HepG2 (cell line): Measurements from ENCODE around the gene MRPL2. TPM values are rescaled to one million over a fixed set of nuclear protein-coding genes. Genes with fewer than 3 reads are reported as not detected.

Experiments
- GATAD1 ChIP-seq: IDR thresholded peaks from 2 replicates; pipeline ENCODE4 v1.6.1; 2016; ENCODE audit warnings: missing genetic modification reagents, missing compliant biosample characterization
- GTF2F1 ChIP-seq: fragments of 150-350 bp; IDR thresholded peaks from 2 replicates; pipeline ENCODE4 v1.6.1; 2014; ENCODE audit warnings: low read length
- JUN ChIP-seq: sonication (generic); formaldehyde crosslinking; IDR thresholded peaks from 2 replicates; pipeline ENCODE4 v1.4.0; 2020; ENCODE audit warnings: mild to moderate bottlenecking, missing genetic modification reagents
- MYC ChIP-seq: sonication (generic); formaldehyde crosslinking; IDR thresholded peaks from 2 replicates; pipeline ENCODE4 v1.9.0; 2021; ENCODE audit warnings: missing genetic modification reagents, borderline replicate concordance
- SMARCE1 ChIP-seq: fragments of 450-650 bp; IDR thresholded peaks from 2 replicates; pipeline ENCODE4 v1.6.1; 2017; ENCODE audit warnings: borderline replicate concordance
- SOX13 ChIP-seq, 3 experiments: fragments of 450-650 bp in 1 of 3; sonication (generic) in 1 of 3; formaldehyde crosslinking in 1 of 3; IDR thresholded peaks in 2 of 3; conservative IDR thresholded peaks in 1 of 3; 2 replicates each; pipeline versions ENCODE4 v1.5.0 to v1.6.1; 2016 to 2020; ENCODE audit warnings: antibody characterized with exemption in 1 of 3, mild to moderate bottlenecking in 1 of 3, missing compliant biosample characterization in 1 of 3, missing genetic modification reagents in 1 of 3, moderate library complexity in 1 of 3
- SRY ChIP-seq: sonication (generic); formaldehyde crosslinking; IDR thresholded peaks from 2 replicates; pipeline ENCODE4 v1.8.0; 2022; ENCODE audit warnings: mild to moderate bottlenecking, missing genetic modification reagents
- XBP1 ChIP-seq: sonication (generic); formaldehyde crosslinking; IDR thresholded peaks from 2 replicates; pipeline ENCODE4 v1.5.0; 2020; ENCODE audit warnings: missing genetic modification reagents
- XRCC5 ChIP-seq: fragments of 200-400 bp; formaldehyde crosslinking; optimal IDR thresholded peaks from 2 replicates; pipeline ENCODE3; 2017; ENCODE audit warnings: mild to moderate bottlenecking, low read length
- YY1 ChIP-seq: IDR thresholded peaks from 2 replicates; pipeline ENCODE4 v1.6.1; 2011; ENCODE audit warnings: low read length, low read depth, moderate library complexity, mild to moderate bottlenecking; ENCODE audit not compliant: insufficient read depth, insufficient replicate concordance
- ZNF124 ChIP-seq: sonication (generic); formaldehyde crosslinking; IDR thresholded peaks from 2 replicates; pipeline ENCODE4 v1.4.0; 2020; ENCODE audit warnings: missing genetic modification reagents
- ZNF160 ChIP-seq: sonication (generic); formaldehyde crosslinking; IDR thresholded peaks from 2 replicates; pipeline ENCODE4 v1.8.0; 2022; ENCODE audit warnings: mild to moderate bottlenecking, inconsistent platforms, missing genetic modification reagents
- ZNF263 ChIP-seq: sonication (generic); formaldehyde crosslinking; IDR thresholded peaks from 2 replicates; pipeline ENCODE4 v1.4.0; 2020; ENCODE audit warnings: missing genetic modification reagents
- ZNF275 ChIP-seq: sonication (generic); formaldehyde crosslinking; IDR thresholded peaks from 2 replicates; pipeline ENCODE4 v1.8.0; 2022; ENCODE audit warnings: missing genetic modification reagents, mild to moderate bottlenecking, inconsistent platforms, borderline replicate concordance
- ZNF33B ChIP-seq: sonication (generic); formaldehyde crosslinking; IDR thresholded peaks from 2 replicates; pipeline ENCODE4 v1.5.1; 2020; ENCODE audit warnings: mild to moderate bottlenecking, missing genetic modification reagents
- ZNF441 ChIP-seq: sonication (generic); formaldehyde crosslinking; IDR thresholded peaks from 2 replicates; pipeline ENCODE4 v1.7.0; 2021; ENCODE audit warnings: missing genetic modification reagents, borderline replicate concordance
- ZNF615 ChIP-seq: sonication (generic); formaldehyde crosslinking; IDR thresholded peaks from 2 replicates; pipeline ENCODE4 v1.5.0; 2020; ENCODE audit warnings: mild to moderate bottlenecking, missing genetic modification reagents, borderline replicate concordance
- ZNF644 ChIP-seq: IDR thresholded peaks from 2 replicates; pipeline ENCODE4 v1.6.1; 2016; ENCODE audit warnings: low read depth
- ZNF713 ChIP-seq: sonication (generic); formaldehyde crosslinking; IDR thresholded peaks from 2 replicates; pipeline ENCODE4 v1.4.0; 2020; ENCODE audit warnings: mild to moderate bottlenecking, missing genetic modification reagents
- polyA plus RNA-seq, 8 experiments: library from polyadenylated mRNA; depleted of rRNA in 3 of 8; stranded (reverse) in 7 of 8; unstranded in 1 of 8; fragments of >200 nt; fragmentation: Illumina TruSeq in 4 of 8; extraction: Trizol in 4 of 8; gene quantifications; 2 replicates each; pipeline versions ENCODE4 v1.2.1 to v1.2.3, GENCODE V29; 2011 to 2016; ENCODE audit warnings: low read depth in 4 of 8, missing spikeins in 1 of 8, mixed read lengths in 1 of 8; ENCODE audit not compliant: insufficient read depth in 1 of 8
- total RNA-seq, 5 experiments: library from RNA; depleted of rRNA; stranded (reverse); fragments of >200 nt; fragmentation: Illumina TruSeq; extraction: Trizol; gene quantifications; 2 replicates each; pipeline ENCODE4 v1.2.3, GENCODE V29; 2016; ENCODE audit warnings: low read depth in 1 of 5
- TF ChIP-seq, protein P1 (sequence below): sonication (generic); formaldehyde crosslinking; IDR thresholded peaks from one replicate; pipeline ENCODE4 v1.5.1; 2020; ENCODE audit warnings: mild to moderate bottlenecking, missing genetic modification reagents; ENCODE audit errors: not compliant biosample characterization
- TF ChIP-seq, protein P2 (sequence below): IDR thresholded peaks from 2 replicates; pipeline ENCODE4 v1.6.1; 2016; ENCODE audit warnings: low read depth, borderline replicate concordance

Gene MRPL2
- total and polyA plus RNA-seq, 2 of the 13 experiments (the other 11 are each of a cell fraction or from before 2014, with no cell fraction given) = 56.8 to 65.6 TPM

- no peak for TF ChIP-seq SMARCE1
- TF ChIP-seq SOX13 (IDR thresholded peaks at IDR 0.05) = no peak
- TF ChIP-seq SOX13 (CRISPR knock-in tag; conservative IDR thresholded peaks at IDR 0.05 in 1 of 2, IDR thresholded peaks at IDR 0.05 in 1 of 2) = no peak
- TF ChIP-seq ZNF160 = no peak
- TF ChIP-seq GATAD1 (CRISPR knock-in tag) = no peak
- no peak for TF ChIP-seq ZNF644 (CRISPR knock-in tag)
- TF ChIP-seq ZNF615 (CRISPR knock-in tag) = no peak
- TF ChIP-seq ZNF33B (CRISPR knock-in tag) = no peak
- TF ChIP-seq XBP1 (CRISPR knock-in tag) = no peak
- TF ChIP-seq ZNF275 = no peak
- no peak for TF ChIP-seq GTF2F1
- TF ChIP-seq MYC (CRISPR knock-in tag) = no peak; the same call in 1 of the 2 replicates
- TF ChIP-seq ZNF441 (CRISPR knock-in tag) = no peak; the same call in 1 of the 2 replicates
- TF ChIP-seq, protein P1, sequence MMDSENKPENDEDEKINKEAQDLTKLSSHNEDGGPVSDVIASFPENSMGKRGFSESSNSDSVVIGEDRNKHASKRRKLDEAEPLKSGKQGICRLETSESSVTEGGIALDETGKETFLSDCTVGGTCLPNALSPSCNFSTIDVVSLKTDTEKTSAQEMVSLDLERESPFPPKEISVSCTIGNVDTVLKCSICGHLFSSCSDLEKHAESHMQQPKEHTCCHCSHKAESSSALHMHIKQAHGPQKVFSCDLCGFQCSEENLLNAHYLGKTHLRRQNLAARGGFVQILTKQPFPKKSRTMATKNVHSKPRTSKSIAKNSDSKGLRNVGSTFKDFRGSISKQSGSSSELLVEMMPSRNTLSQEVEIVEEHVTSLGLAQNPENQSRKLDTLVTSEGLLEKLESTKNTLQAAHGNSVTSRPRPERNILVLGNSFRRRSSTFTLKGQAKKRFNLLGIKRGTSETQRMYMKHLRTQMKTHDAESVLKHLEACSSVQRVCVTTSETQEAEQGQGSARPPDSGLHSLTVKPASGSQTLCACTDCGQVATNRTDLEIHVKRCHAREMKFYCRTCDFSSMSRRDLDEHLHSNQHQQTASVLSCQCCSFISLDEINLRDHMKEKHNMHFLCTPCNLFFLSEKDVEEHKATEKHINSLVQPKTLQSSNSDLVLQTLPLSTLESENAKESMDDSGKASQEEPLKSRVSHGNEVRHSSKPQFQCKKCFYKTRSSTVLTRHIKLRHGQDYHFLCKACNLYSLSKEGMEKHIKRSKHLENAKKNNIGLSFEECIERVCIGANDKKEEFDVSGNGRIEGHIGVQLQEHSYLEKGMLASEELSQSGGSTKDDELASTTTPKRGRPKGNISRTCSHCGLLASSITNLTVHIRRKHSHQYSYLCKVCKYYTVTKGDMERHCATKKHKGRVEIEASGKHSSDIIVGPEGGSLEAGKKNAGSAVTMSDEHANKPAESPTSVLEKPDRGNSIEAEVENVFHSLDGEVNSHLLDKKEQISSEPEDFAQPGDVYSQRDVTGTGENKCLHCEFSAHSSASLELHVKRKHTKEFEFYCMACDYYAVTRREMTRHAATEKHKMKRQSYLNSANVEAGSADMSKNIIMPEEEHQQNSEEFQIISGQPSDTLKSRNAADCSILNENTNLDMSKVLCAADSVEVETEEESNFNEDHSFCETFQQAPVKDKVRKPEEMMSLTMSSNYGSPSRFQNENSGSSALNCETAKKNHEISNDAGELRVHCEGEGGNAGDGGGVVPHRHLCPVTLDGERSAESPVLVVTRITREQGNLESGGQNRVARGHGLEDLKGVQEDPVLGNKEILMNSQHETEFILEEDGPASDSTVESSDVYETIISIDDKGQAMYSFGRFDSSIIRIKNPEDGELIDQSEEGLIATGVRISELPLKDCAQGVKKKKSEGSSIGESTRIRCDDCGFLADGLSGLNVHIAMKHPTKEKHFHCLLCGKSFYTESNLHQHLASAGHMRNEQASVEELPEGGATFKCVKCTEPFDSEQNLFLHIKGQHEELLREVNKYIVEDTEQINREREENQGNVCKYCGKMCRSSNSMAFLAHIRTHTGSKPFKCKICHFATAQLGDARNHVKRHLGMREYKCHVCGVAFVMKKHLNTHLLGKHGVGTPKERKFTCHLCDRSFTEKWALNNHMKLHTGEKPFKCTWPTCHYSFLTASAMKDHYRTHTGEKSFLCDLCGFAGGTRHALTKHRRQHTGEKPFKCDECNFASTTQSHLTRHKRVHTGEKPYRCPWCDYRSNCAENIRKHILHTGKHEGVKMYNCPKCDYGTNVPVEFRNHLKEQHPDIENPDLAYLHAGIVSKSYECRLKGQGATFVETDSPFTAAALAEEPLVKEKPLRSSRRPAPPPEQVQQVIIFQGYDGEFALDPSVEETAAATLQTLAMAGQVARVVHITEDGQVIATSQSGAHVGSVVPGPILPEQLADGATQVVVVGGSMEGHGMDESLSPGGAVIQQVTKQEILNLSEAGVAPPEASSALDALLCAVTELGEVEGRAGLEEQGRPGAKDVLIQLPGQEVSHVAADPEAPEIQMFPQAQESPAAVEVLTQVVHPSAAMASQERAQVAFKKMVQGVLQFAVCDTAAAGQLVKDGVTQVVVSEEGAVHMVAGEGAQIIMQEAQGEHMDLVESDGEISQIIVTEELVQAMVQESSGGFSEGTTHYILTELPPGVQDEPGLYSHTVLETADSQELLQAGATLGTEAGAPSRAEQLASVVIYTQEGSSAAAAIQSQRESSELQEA (CRISPR knock-in tag) = no peak
- TF ChIP-seq ZNF263 (CRISPR knock-in tag) = peak; percentile 6; the same call in 1 of the 2 replicates
- peak; percentile 0 for TF ChIP-seq YY1
- TF ChIP-seq SRY (CRISPR knock-in tag) = no peak
- no peak for TF ChIP-seq JUN (CRISPR knock-in tag)
- TF ChIP-seq XRCC5 = no peak
- TF ChIP-seq, protein P2, sequence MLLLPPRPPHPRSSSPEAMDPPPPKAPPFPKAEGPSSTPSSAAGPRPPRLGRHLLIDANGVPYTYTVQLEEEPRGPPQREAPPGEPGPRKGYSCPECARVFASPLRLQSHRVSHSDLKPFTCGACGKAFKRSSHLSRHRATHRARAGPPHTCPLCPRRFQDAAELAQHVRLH (CRISPR knock-in tag) = no peak
- no peak for TF ChIP-seq ZNF713 (CRISPR knock-in tag)
- TF ChIP-seq ZNF124 (CRISPR knock-in tag) = no peak
These were observed 46.0 kb downstream of the MRPL2 start (continued) for GRCh38 chr6:43013097-43013842.
